AG09319 (cell line): Measurements from ENCODE around the gene MEOX2.

Experiments used
- DNase-seq: peaks from one replicate; pipeline ENCODE4 v3.0.0-alpha.2; 2010; ENCODE audit warnings: low read depth; ENCODE audit errors: extremely low read depth
- CTCF ChIP-seq: IDR thresholded peaks from 2 replicates; pipeline ENCODE4 v1.5.1; 2011; ENCODE audit warnings: low read depth, mild to moderate bottlenecking, inconsistent platforms, low read length, moderate library complexity

The MEOX2 gene

GRCh38 chr7:15669443-15670090, 16.9 kb downstream of the MEOX2 start:
- TF ChIP-seq CTCF = no peak

GRCh38 chr7:15667991-15668390, 18.5 kb downstream of the MEOX2 start:
- no peak for TF ChIP-seq CTCF
- no peak for DNase-seq

More at GRCh38 chr7:15669443-15670090, 16.9 kb downstream of the MEOX2 start:
- no peak for DNase-seq

- DNase-seq = no peak
- no peak for TF ChIP-seq CTCF
These were observed 24.0 kb downstream of the MEOX2 start for GRCh38 chr7:15662451-15662850.

- no peak for TF ChIP-seq CTCF
- DNase-seq = no peak
These were observed 28.2 kb downstream of the MEOX2 start for GRCh38 chr7:15658247-15658646.

- TF ChIP-seq CTCF = no peak
These were observed 33.6 kb downstream of the MEOX2 start for GRCh38 chr7:15652776-15653290.

GRCh38 chr7:15651693-15652092, 34.8 kb downstream of the MEOX2 start:
- no peak for DNase-seq

More at GRCh38 chr7:15652776-15653290, 33.6 kb downstream of the MEOX2 start:
- DNase-seq = no peak

More at GRCh38 chr7:15651693-15652092, 34.8 kb downstream of the MEOX2 start:
- TF ChIP-seq CTCF = no peak
